Measurements from ENCODE around the gene BAMBI.

The BAMBI gene

DNA sequence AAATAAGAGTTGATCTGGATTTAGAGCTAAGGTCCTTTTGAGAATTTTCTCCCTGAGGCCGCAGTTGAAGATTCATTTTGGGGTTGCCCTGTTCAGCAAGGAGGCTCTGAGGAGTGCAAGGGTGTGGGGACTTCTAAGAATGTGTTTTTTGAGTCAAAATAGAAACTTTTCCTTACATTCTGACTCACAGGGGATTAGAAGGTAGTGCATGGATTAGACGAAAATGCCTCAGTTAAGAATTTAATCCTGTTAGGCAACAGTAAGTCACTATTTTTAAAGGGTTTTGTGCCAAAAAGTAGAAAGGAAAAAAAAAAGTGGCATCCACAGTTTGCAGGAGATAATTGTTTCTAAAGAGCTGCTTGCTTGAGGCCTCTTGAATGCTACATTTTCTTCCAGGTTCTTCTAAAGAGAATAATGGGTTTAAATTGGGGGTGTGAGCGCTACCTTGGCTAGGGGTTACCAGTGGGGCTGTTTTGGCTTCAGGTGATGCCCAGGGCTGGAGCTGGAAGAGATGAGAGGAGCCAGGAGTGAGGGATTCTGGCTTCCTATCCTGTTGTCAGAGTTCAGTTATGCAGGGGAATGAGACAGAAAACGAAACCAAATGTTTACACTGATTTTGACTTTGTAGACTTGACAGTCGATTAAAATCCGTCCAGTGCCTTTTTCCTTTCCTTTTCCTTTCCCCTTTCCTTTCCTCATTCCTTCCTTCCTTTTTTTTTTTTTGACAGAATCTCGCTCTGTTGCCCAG lies 52.9 kb downstream of the BAMBI start:
- Histone ChIP-seq H4K20me1 (ENCODE audit: insufficient read depth, low read length) (no peaks in the 10 kb centered on the region), H3K4me2 (ENCODE audit: low read length) (no peak overlapping the region), H3K9me3 (ENCODE audit: low read length) (peaks cover 3% of the 10 kb centered on the region; the same call in 1 of the 2 replicates), H3K36me3 (ENCODE audit: insufficient read depth, low read length) (no peaks in the 10 kb centered on the region), H3K9ac (ENCODE audit: low read length) (no peak overlapping the region), H2AFZ (ENCODE audit: low read length) (no peak overlapping the region), H3K27me3 (ENCODE audit: insufficient read depth, low read length) (no peaks in the 10 kb centered on the region; the same call in 1 of the 2 replicates), H3K27ac (ENCODE audit: low read depth, low read length, poor library complexity, severe bottlenecking) (no peak overlapping the region), H3K9me2 (ENCODE audit: low read depth, low read length) (no peaks in the 10 kb centered on the region), H3K4me1 (ENCODE audit: insufficient read depth, low read length, severe bottlenecking) (no peaks in the 10 kb centered on the region), H3K4me3 (ENCODE audit: low read depth, low read length, poor library complexity, severe bottlenecking) (no peak overlapping the region), H3F3A (ENCODE audit: insufficient read depth, low read length) (no peaks in the 10 kb centered on the region), H3K79me2 (ENCODE audit: insufficient read depth, low read length) (no peaks in the 10 kb centered on the region)
- TF ChIP-seq EZH2 (IDR thresholded peaks at IDR 0.05; ENCODE audit: borderline replicate concordance, low read length), result no peak
- TF ChIP-seq, protein P1, sequence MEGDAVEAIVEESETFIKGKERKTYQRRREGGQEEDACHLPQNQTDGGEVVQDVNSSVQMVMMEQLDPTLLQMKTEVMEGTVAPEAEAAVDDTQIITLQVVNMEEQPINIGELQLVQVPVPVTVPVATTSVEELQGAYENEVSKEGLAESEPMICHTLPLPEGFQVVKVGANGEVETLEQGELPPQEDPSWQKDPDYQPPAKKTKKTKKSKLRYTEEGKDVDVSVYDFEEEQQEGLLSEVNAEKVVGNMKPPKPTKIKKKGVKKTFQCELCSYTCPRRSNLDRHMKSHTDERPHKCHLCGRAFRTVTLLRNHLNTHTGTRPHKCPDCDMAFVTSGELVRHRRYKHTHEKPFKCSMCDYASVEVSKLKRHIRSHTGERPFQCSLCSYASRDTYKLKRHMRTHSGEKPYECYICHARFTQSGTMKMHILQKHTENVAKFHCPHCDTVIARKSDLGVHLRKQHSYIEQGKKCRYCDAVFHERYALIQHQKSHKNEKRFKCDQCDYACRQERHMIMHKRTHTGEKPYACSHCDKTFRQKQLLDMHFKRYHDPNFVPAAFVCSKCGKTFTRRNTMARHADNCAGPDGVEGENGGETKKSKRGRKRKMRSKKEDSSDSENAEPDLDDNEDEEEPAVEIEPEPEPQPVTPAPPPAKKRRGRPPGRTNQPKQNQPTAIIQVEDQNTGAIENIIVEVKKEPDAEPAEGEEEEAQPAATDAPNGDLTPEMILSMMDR (IDR thresholded peaks at IDR 0.05; ENCODE audit: low read length), result no peak

- Histone ChIP-seq H3K4me3 (ENCODE audit: low read depth, low read length, poor library complexity, severe bottlenecking) (no peak overlapping the region), H3K27ac (ENCODE audit: low read depth, low read length, poor library complexity, severe bottlenecking) (no peak overlapping the region), H3K9me2 (ENCODE audit: low read depth, low read length) (no peaks in the 10 kb centered on the region), H4K20me1 (ENCODE audit: insufficient read depth, low read length) (no peaks in the 10 kb centered on the region), H3F3A (ENCODE audit: insufficient read depth, low read length) (no peaks in the 10 kb centered on the region), H3K36me3 (ENCODE audit: insufficient read depth, low read length) (no peaks in the 10 kb centered on the region), H2AFZ (ENCODE audit: low read length) (no peak overlapping the region), H3K4me2 (ENCODE audit: low read length) (no peak overlapping the region), H3K9me3 (ENCODE audit: low read length) (peaks cover 3% of the 10 kb centered on the region; the same call in 1 of the 2 replicates), H3K9ac (ENCODE audit: low read length) (no peak overlapping the region), H3K4me1 (ENCODE audit: insufficient read depth, low read length, severe bottlenecking) (no peaks in the 10 kb centered on the region), H3K79me2 (ENCODE audit: insufficient read depth, low read length) (no peaks in the 10 kb centered on the region), H3K27me3 (ENCODE audit: insufficient read depth, low read length) (no peaks in the 10 kb centered on the region; the same call in 1 of the 2 replicates)
- TF ChIP-seq, protein P1 (IDR thresholded peaks at IDR 0.05; ENCODE audit: low read length), result no peak
- no peak for TF ChIP-seq EZH2 (IDR thresholded peaks at IDR 0.05; ENCODE audit: borderline replicate concordance, low read length)
Observed at GRCh38 chr10:28732091-28732490, 54.8 kb downstream of the BAMBI start.
